ENCODE data around the gene CTNNA3.

- TF ChIP-seq CTCF (IDR thresholded peaks at IDR 0.05) (peak; percentile 14 to 76 (median 66)), POLR2A (IDR thresholded peaks at IDR 0.05) (peak in 1 of 3 donors; percentile 13)
Observed at GRCh38 chr10:66925896-66926715, 769.9 kb downstream of the CTNNA3 start, which contains the start of gene LRRTM3.
